RWPE2 (cell line): ENCODE measurements around the gene TMEM11.

Source experiments
- ATAC-seq: fragments of 200-7000 bp; cut with Tn5 transposase; 3 replicates; pipeline ENCODE4 v1.9.1; 2021; ENCODE audit warnings: low read depth
- DNase-seq: peaks from one replicate; pipeline ENCODE4 v3.0.0-alpha.2; 2020; ENCODE audit warnings: low spot score
- H3K27ac ChIP-seq: fragments of 450-650 bp; 2 replicates; pipeline ENCODE4 v1.5.1; 2017; ENCODE audit warnings: mild to moderate bottlenecking; ENCODE audit not compliant: poor library complexity, severe bottlenecking
- H3K27me3 ChIP-seq: fragments of 250-450 bp; sonication (Bioruptor Pico); 2 replicates; pipeline ENCODE4 v1.5.1; 2021; ENCODE audit warnings: mild to moderate bottlenecking, moderate library complexity; ENCODE audit not compliant: insufficient read depth, poor library complexity, severe bottlenecking
- H3K36me3 ChIP-seq: fragments of 250-450 bp; sonication (Bioruptor Pico); 2 replicates; pipeline ENCODE4 v1.5.1; 2020; ENCODE audit warnings: low read depth, mild to moderate bottlenecking, moderate library complexity
- H3K4me1 ChIP-seq: fragments of 250-450 bp; sonication (Bioruptor Pico); 2 replicates; pipeline ENCODE4 v1.5.1; 2021; ENCODE audit warnings: mild to moderate bottlenecking, moderate library complexity; ENCODE audit not compliant: insufficient read depth, poor library complexity, severe bottlenecking
- H3K4me3 ChIP-seq: fragments of 250-450 bp; sonication (Bioruptor Pico); 2 replicates; pipeline ENCODE4 v1.5.1; 2021; ENCODE audit warnings: mild to moderate bottlenecking, moderate library complexity; ENCODE audit not compliant: severe bottlenecking
- H3K9me3 ChIP-seq: fragments of 250-450 bp; sonication (Bioruptor Pico); 2 replicates; pipeline ENCODE4 v1.5.1; 2021; ENCODE audit warnings: mild to moderate bottlenecking, moderate library complexity; ENCODE audit not compliant: severe bottlenecking
- TF ChIP-seq, protein P1 (sequence below): fragments of 450-650 bp; IDR thresholded peaks from one replicate; pipeline ENCODE4 v1.5.1; 2017; ENCODE audit warnings: mild to moderate bottlenecking, moderate library complexity; ENCODE audit not compliant: poor library complexity, severe bottlenecking

Gene TMEM11

DNA sequence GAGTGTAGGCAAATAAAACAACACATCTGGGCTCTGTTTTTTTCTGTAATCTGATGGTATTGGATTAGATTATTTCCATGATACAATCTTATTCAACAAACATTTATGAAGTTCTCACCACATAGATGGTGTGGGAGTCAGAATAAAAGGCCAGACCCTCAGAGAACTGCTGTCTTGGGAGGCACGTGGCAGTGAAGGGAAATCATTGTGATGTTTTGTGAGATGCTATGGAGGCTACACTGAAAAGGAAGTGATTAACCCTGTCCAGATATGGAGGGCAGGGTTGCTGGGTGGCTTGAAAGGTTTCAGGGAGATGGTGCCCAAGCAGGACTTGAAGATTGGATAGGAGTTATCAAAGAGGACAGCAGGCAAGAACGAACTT, 51.6 kb downstream of the TMEM11 start:
- no peaks in the 10 kb centered on the region for H3K4me1 ChIP-seq
- no peak for ATAC-seq
- no peak overlapping the region for H3K4me3 ChIP-seq
- DNase-seq: no peak
- no peak overlapping the region for H3K27ac ChIP-seq
- H3K36me3 ChIP-seq: no peaks in the 10 kb centered on the region
- no peaks in the 10 kb centered on the region for H3K27me3 ChIP-seq
- TF ChIP-seq, protein P1, sequence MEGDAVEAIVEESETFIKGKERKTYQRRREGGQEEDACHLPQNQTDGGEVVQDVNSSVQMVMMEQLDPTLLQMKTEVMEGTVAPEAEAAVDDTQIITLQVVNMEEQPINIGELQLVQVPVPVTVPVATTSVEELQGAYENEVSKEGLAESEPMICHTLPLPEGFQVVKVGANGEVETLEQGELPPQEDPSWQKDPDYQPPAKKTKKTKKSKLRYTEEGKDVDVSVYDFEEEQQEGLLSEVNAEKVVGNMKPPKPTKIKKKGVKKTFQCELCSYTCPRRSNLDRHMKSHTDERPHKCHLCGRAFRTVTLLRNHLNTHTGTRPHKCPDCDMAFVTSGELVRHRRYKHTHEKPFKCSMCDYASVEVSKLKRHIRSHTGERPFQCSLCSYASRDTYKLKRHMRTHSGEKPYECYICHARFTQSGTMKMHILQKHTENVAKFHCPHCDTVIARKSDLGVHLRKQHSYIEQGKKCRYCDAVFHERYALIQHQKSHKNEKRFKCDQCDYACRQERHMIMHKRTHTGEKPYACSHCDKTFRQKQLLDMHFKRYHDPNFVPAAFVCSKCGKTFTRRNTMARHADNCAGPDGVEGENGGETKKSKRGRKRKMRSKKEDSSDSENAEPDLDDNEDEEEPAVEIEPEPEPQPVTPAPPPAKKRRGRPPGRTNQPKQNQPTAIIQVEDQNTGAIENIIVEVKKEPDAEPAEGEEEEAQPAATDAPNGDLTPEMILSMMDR: no peak
- H3K9me3 ChIP-seq: no peaks in the 10 kb centered on the region

DNA sequence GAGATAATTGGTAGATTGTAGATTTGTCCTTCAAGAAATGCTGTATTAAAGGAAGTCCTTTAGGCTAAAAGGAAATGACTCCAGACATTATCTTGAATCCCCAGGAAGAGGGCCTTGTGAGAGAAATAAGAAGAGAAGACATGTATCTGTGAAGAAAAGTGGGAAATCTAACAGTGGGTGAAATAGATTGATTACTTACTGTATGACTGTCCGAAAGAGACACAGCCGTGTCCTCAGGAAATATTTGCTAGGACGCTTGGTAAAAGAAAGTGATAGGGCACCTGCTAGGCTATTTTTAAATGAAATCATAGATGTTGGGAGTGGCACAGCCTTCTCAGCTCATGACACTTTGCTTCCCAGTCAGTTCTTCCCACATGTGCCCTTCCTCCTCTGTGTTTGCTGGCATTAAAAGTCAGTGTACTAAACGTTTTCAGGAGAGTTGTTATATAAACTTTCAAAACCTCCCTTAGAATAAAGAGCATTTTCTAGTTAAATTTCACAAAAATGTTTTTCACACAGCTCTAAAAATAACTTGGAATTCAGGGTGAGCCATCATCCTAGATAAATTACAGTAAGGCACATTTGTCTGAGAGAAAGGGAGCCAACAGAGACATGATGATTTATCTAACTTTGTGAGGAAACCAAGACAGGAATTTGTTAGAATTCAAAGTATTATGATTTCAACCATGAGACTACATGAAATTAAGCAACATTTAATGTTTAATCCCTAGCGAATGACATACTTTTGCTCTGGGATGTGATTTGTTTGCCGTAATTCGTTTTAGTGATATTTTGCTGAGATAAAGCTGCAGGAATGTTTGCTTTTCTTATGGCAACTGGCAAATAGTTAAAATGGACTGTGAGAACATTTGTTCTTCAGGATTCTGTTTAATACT, 52.2 kb downstream of the TMEM11 start:
- ATAC-seq: no peak
- no peak for DNase-seq
- Histone ChIP-seq H3K27me3 (no peaks in the 10 kb centered on the region), H3K36me3 (no peaks in the 10 kb centered on the region), H3K9me3 (no peaks in the 10 kb centered on the region), H3K4me1 (no peaks in the 10 kb centered on the region), H3K27ac (no peak overlapping the region), H3K4me3 (no peak overlapping the region)
- TF ChIP-seq, protein P1: no peak

DNA sequence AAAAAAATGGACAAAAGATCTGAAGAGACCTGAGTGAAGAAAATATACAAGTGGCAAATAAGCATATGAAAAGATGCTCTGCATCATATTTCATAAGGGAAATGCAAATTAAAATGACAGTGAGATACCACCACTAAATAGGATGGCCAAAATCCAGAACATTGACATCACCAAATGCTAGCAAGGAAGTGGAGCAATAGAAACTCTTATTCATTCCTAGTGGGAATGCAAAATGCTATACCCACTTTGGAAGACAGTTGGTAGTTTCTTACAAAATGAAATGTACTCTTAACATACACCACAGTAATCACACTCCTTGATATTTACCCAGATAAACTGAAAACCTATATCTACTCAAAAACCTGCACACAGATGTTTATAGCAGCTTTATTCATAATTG, 53.6 kb downstream of the TMEM11 start:
- Histone ChIP-seq H3K27me3 (no peaks in the 10 kb centered on the region), H3K9me3 (no peaks in the 10 kb centered on the region), H3K4me1 (no peaks in the 10 kb centered on the region), H3K27ac (no peak overlapping the region), H3K4me3 (no peak overlapping the region), H3K36me3 (no peaks in the 10 kb centered on the region)
- TF ChIP-seq, protein P1: no peak
- DNase-seq (no peak), ATAC-seq (no peak)

DNA sequence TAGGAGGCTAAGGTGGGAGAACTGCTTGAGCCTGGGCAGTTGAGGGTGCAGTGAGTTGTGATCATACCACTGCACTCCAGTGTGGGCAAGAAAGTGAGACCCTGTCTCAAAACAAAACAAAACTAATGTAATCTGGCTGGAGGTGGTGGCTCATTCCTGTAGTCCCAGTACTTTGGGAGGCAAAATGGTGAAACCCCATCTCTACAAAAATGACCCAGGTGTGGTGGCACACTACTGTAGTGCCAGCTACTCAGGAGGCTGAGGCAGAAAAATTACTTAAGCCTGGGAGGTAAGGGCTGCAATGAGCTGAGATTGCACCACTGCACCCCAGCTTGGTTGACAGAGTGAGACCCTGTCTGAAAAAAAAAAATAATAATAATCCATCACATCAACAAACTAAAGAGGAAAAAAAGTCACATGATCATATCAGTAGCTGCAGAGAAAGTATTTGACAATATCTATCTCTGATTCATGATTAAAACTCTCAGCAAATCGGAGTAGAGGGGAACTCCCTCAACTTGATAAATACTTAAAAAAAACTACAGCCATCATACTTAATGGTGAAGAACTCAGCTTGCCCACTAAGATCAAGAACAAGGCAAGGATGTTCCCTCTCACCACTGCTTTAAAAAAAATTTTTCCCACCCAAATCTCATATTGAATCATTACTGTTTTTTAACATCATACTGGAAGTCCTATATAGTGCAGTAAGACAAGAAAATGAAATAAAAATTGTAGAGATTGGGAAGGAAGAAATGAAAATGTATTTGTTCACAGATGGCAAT, 56.2 kb downstream of the TMEM11 start:
- Histone ChIP-seq H3K4me1 (no peaks in the 10 kb centered on the region), H3K36me3 (no peaks in the 10 kb centered on the region), H3K27ac (no peak overlapping the region), H3K4me3 (no peak overlapping the region), H3K27me3 (no peaks in the 10 kb centered on the region), H3K9me3 (no peaks in the 10 kb centered on the region)
- TF ChIP-seq, protein P1: no peak
- DNase-seq (no peak), ATAC-seq (no peak)
